ENCODE results near the gene RNF214.
"Not testable (repeated sequence)": the region's sequence is repeated elsewhere in the genome, so short reads cannot be mapped to it uniquely, and the experiment has no call there.

Gene RNF214

DNA sequence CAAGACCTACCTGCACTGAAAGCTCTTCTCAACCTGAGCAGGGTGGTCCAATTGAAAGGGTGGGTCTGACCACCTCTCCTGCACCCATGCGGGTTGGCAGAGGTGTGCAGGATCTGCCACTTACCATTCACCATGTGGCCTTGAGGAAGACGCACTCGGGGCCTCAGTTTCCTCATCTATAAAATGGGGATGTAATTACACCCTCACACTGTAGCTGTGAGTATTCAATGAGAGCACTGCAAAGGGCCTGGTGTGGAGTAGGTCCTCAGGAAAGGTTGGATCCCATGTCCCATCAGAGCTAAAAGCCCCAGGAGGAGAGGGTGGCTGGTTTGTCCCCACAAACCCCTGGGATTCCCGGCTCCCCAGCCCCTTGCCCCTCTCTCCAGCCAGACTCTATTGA, 33.9 kb upstream of the RNF214 start:
- no peak for DNase-seq

DNA sequence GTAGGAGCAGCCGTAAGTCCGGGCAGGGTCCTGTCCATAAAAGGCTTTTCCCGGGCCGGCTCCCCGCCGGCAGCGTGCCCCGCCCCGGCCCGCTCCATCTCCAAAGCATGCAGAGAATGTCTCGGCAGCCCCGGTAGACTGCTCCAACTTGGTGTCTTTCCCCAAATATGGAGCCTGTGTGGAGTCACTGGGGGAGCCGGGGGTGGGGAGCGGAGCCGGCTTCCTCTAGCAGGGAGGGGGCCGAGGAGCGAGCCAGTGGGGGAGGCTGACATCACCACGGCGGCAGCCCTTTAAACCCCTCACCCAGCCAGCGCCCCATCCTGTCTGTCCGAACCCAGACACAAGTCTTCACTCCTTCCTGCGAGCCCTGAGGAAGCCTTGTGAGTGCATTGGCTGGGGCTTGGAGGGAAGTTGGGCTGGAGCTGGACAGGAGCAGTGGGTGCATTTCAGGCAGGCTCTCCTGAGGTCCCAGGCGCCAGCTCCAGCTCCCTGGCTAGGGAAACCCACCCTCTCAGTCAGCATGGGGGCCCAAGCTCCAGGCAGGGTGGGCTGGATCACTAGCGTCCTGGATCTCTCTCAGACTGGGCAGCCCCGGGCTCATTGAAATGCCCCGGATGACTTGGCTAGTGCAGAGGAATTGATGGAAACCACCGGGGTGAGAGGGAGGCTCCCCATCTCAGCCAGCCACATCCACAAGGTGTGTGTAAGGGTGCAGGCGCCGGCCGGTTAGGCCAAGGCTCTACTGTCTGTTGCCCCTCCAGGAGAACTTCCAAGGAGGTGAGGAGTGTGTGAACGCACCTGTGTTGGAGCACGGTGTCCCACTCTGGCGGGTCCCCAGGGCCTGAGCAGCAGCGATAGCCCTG, 33.2 kb upstream of the RNF214 start, which contains the start of gene TAGLN:
TAGLN (plus strand) TSS at position 318 of the 863 bp plus-strand sequence. CDS start 3,644 bp downstream, outside the sequence.
- no peak for DNase-seq

DNA sequence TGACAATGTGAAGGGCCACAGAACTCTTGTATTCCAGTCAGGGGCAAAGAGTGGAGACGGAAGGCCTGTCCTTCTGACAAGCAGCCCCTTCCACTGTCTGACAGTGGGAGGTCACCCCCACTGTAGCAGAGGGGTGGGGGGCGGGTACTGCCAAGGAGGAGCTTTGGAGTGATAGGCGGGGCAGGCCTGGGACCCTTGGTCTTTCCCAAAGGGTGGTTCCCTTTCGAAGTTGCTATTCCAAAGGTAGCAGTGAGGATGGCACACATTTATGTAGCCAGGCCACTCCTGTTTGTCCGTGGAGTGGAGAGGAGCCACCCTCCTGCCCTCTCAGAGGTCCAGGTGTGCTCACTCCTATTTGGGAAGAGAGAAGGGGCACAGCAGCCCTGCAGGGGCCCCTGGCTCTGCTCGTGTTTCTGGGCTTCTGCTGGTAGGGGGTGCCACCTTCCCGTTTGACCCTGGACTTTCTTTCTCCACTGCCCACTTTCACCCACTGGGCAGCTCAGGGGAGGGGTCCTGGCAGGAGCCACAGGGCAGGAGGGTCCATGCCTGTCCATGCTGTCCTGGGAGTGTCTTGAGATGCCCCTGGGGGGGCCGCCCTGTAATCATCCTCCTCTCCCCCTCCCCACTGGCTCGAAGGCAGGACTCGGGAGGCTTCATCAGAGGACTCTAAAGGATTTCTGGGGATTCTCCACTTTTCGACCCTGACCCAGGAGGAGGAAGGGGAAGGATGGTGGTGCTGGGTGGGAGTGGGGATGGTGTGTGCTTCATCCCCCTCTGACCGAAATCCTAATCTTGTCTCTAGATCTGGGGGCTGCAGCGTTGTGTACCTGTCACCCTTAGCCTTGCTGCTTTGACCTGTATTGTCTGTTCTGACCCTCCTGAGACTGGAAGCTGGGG, 32.3 kb upstream of the RNF214 start:
- DNase-seq: no peak

DNA sequence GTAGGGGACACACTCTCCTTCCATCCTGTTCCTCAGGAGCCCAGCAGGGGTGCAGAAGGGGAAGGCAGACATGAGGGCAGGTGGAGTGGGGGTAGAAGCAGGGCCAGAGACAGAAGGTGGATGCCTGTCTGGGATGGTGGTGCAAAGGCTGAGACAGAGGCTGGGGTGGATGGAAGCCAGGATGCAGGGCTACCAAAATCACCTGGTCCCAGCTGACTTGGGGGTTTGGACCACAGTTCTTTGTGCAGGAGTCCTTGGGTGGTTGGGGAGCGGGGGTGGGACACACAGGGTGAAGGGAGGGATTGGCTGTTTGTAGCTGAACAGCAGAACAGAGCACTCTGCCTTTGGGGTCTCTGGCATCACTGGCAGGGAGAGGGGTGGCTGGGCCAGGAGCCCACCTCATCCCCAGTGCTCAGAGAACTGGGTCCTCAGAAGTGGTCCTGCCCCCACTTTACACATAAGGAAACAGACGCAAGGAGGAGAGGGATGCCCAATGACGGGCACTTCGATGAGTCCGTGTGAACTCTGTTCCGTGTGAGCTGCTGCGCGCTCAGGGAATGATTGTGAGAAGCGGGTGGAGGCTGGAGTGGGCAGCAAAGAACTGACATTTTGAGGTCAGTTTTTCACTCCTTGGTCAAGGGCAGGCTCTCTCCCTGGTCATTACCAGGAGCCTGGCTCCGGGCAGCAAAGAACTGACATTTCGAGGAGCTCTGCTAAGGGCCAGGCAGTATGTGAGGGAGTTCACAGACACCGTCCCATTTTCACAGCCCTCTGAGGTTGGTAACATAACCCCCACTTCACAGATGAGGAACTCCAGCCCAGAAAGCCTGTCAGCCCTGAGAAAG, 31.4 kb upstream of the RNF214 start:
- DNase-seq: no peak

DNA sequence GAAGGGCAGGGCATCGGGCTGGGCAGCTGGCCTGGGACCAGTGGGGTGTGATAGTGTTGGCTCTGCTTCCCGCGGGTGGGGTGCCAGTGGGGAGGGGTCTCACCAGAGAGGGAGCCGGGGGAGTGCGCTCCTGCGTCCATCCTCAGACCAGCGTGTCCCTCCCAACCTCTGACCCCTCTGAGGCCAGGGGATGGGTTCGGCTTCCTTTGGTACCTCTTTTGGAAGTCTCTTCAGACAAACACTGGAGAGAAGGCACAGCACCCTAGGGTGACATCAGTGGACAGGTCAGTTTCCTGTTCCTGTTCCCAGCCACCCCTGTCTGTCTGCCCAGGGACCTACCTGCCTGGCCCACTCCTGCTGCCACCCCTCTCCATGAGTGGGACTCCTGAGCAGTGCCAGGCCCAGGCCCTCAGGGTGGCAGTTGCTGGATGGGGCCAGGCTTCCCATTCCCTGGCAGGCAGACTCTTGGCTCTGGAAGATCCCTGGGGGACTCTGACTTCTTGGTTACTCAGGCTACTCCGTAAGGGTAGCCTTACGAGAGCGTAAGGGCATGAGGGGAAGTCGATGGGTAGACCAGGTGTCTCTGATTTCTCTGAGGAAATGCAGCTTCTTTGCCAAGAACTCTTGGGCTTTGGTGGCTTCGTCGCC, 30.7 kb upstream of the RNF214 start:
- DNase-seq: no peak

DNA sequence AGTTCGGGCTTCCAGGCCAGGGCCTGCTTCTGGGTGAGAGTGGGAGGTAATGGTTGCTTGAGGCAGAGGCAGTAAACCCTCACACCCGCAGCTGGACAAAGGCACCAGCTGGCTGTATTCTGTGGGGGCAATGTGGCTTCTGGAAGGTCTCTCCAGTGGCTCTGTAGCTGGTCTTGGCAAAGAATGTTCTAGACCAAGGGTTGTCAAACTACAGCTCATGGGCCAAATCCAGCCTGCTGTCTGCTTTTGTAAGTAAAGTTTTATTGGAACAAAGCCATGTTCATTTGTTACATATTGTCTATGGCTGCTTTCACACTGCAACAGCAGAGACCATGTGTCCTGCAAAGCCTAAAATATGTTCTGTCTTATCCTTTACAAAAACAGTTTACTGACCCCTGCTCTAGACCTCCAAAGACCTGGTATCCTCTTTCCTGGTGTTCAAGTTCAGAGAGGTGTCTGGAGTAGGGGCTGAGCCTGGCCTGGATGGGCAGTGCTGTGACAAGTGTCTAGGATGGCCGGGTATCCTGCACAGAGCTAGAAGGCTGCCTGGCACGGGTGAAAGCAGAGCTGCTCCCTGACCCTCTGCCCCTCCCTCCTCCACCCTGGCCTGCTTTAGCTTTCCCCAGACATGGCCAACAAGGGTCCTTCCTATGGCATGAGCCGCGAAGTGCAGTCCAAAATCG, 29.9 kb upstream of the RNF214 start:
- DNase-seq: no peak

DNA sequence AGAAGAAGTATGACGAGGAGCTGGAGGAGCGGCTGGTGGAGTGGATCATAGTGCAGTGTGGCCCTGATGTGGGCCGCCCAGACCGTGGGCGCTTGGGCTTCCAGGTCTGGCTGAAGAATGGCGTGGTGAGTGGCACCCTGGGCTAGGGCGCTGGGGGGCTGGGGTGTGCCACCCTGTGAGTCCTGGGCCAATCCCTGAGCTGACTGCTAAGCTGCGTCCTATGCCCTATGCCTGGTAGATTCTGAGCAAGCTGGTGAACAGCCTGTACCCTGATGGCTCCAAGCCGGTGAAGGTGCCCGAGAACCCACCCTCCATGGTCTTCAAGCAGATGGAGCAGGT, 29.4 kb upstream of the RNF214 start:
- DNase-seq: no peak

DNA sequence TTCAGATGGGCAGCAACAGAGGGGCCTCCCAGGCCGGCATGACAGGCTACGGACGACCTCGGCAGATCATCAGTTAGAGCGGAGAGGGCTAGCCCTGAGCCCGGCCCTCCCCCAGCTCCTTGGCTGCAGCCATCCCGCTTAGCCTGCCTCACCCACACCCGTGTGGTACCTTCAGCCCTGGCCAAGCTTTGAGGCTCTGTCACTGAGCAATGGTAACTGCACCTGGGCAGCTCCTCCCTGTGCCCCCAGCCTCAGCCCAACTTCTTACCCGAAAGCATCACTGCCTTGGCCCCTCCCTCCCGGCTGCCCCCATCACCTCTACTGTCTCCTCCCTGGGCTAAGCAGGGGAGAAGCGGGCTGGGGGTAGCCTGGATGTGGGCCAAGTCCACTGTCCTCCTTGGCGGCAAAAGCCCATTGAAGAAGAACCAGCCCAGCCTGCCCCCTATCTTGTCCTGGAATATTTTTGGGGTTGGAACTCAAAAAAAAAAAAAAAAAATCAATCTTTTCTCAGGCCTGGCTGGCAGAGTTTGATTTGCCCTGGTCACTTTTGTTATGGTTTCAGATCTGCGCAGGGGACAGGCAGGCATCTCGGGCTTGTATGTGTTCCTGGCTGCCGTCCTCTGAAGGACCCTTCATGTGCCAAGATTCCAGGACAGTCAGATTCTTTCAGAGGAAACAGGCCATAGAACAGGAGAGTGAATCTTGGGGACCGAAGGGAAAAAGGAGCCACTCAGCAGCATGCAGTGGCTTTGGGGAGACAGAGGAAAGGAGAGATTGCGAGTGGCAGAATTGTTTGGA, 28.0 kb upstream of the RNF214 start:
- DNase-seq: no peak

DNA sequence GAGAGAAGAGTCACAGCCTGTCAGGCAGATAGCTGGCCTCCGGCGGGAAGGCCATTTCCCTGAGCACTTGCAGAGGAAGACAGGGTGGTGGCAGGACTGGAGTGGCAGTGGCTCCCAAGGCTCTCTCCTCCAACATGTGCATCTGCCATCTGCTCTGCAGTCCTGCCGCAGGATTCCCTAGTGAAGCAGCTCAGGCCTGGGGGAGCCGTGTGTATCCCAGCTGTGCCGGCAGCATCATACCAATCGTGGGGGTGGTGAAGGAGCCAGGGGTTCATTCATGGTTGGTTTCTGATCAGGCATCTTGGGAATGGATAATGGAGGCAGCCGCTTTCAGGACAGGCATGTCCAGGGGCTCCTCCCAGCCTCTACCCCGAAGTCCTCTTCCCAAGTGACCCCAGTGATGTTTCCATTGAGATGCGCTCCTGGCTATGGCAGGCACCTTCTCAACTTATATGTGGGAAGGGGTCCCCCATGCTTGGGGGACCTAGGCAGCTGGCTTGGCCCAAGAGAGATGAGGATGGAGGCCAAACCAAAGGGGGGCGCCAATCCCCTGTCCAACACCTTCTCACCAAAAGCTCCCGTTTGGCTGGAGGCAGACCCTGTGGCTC, 27.2 kb upstream of the RNF214 start:
- DNase-seq: no peak

DNA sequence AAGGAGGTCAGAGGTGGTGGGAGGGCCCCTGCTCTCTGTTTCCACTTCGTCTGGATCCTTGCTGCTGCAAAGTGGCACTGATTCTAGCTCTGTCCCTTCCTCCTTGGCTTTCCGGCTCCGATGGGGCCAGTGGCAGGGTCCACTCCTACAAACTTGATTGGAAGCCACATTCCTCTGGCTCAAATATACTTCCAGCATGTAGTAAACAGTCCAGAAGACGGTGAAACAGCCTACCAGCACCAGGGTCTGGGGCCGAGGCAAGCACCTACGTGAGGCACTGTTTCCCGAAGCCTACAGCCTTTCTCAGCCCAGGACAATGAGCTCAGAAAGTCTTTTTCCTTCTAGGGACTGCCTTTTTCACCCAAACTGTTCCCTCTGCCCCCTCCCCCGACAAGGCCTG, 26.4 kb upstream of the RNF214 start:
- not testable (repeated sequence) for DNase-seq

DNA sequence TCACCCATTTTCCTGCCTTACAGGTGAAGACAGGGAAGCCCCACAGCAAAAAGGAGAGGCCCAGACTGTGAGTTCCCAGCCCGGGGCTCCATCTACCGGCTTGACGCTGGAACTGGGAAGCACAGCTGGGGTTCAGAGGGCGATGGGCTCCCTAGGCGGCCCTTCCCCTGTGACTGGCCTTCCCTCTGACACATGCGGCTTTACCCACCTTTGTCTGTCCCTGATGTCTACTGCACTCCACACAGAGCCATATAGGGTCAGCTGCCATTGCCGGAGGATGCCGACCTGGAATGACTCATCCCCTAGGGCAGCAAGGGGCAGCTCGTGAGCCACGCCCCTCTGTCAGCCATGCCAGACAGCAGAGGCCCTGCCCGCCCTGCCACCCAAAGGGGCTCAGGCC, 25.6 kb upstream of the RNF214 start:
- DNase-seq: not testable (repeated sequence)

DNA sequence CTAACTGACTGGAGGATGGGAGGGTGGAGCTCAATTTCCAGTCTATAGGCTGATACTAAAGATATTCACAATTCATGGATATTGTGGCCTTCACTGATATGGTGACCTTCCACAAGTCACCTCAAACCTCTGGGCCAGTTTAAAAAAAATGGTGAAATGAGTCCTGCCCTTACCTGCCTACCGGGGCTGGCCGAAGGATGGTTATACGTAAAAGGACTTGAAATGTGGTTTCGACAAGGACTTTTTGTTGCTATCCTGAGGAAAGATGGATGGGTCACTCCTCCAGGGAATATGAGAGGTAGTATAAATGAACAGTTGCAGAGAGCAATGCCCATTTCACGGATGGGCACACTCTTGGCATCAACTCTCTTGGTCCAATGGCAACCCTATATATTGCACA, 25.0 kb upstream of the RNF214 start:
- DNase-seq: not testable (repeated sequence)

DNA sequence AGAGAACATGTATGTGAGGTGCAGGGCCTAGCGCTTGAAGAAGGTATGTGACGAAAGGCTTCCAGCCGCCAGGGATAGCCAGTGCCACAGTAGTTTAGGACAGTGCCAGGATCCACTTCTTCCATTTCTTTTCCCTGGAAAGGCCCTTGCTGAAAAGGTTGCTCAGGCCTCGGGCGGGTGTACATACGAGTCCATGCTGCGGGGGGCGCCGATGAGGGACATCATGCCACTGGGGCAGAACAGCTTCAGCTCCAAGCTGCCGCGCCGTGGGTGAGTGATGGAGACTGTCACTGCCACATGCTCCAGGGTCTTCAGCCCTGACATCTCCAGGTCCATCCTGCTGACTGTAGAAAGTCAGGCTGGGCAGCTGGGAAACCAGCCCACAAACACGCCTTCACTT, 23.8 kb upstream of the RNF214 start:
- DNase-seq: not testable (repeated sequence)

DNA sequence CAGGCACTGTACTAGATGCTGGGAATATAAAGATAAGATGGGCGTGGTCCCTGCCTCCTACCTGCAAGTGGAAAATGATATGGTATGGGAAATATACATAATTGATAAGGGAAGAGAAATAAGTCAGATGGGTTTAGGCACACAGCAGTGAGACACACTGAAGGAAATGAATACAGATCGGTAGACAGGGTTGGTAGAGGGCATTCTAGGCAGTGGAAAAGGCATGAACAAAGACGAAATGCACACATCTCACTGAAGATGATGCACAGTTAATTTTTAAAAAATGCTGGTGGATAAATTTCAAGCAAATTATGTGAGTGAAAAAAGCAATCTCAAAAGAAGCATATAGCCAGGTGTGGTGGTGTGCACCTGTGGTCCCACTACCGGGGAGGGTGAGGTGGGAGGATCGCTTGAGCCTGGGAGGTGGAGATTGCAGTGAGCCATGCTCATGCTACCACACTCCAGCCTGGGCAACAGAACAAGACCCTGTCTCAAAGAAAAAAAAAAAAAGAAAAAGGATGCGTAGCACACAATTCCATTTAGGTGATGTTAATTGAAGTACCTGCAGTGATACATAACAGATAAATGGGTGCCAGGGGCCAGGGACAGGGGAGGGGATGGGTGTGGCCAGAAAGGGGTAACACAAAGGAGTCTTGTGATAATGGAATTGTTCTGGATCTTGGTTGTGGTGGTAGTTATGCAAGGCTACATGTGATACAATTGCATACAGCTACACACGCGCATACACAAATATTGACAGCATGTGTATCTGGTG, 22.9 kb upstream of the RNF214 start:
- DNase-seq: not testable (repeated sequence)

DNA sequence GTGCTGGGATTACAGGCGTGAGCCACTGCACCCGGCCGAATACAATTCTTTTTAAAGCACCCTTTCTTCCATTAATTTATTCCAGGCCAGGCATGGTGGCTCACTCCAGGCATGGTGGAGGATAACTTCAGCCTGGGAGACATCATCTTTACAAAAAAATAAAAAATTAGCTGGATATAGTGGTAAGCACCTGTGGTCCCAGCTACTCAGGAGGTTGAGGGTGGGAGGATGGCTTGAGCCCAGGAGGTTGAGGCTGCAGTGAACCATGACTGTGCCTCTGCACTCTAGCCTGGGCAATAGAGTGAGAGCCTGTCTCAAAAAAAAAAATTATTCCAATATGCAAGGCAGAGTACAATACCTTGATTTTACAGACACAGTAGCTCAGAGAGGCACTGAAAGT, 21.9 kb upstream of the RNF214 start:
- DNase-seq: no peak

DNA sequence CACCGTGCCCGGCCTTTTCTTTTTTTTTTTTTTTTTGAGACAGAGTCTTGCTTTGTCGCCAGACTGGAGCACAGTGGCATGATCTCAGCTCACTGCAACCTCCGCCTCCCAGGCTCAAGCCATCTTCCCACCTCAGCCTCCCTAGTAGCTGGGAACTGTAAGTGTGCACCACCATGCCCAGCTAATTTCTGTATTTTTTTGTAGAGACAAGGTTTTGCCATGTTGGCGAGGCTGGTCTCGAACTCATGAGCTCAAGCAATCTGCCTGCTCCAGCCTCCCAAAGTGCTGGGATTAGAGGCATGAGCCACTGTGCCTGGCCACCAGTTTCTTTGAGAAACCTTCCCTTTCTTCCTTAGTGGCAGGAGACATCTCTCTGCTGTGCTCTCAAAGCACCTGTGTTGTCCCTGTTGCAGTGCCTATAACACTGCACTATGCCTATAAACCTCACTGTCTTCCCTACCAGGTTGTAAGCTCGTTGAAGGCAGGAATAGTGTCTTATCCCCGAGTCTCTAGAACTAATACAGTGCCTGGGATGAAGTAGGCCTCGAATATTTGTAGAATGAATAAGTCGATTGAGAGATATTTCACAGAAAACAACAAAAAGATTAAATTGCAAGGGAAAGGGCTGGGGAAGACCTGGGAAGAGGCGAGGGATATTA, 19.6 kb upstream of the RNF214 start:
- no peak for DNase-seq

DNA sequence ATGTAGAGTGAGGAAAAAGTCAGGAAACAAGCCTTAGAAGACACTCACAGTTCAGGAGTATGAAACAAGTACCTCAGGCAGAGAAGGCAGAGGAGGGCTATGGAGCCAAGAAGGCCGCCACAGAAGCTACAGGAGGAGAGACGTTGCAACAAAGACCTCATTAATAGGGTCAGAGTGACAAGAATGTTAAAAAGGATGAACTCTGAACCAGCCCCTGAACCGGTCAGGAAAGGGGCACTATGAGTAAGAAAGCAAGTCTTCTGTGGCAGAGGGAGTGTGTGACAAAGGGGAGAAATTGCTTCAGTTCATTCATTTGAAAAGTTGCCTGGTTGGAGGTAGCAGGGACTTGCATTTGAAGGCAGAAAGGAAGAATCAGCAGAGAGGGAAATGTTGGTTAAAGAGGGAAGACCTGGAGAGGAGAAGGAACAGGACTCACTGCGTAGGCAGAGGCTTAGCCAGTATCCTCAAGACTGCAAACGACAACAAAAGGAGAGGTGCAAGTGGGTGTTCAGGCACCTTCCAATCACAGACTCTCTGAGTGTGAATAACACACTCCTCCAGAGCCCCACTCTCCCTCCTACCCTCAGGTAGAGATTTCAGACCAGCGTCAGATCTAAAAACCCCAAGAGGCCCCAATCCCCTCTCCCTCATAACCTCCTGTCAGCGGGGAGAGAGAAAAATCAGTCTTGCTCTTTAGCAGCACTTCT, 17.9 kb upstream of the RNF214 start:
- no peak for DNase-seq

All from C1 segment of cervical spinal cord (tissue), 14 donors.